Neuronal stem cell (in vitro differentiated cells): ENCODE measurements around the gene SKA3.
"Not testable (repeated sequence)": the region's sequence is repeated elsewhere in the genome, so short reads cannot be mapped to it uniquely, and the experiment has no call there.

Experiments used
- DNase-seq: peaks from one replicate; pipeline ENCODE4 v3.0.0-alpha.2; 2013; ENCODE audit warnings: low spot score
- H2AFZ ChIP-seq: one replicate; pipeline ENCODE4 v1.6.1; 2013; ENCODE audit warnings: mild to moderate bottlenecking, low read length, inconsistent platforms
- H2AK5ac ChIP-seq: 2 replicates; pipeline ENCODE4 v1.6.1; 2013; ENCODE audit warnings: low read depth, mild to moderate bottlenecking, inconsistent platforms, low read length, moderate library complexity, mixed read lengths
- H2BK120ac ChIP-seq: 2 replicates; pipeline ENCODE4 v1.6.1; 2013; ENCODE audit warnings: low read depth, mild to moderate bottlenecking, inconsistent platforms, low read length, moderate library complexity, mixed read lengths
- H2BK12ac ChIP-seq: one replicate; pipeline ENCODE4 v1.6.1; 2013; ENCODE audit warnings: low read length, inconsistent platforms
- H2BK15ac ChIP-seq: 2 replicates; pipeline ENCODE4 v1.6.1; 2013; ENCODE audit warnings: mild to moderate bottlenecking, low read length, inconsistent platforms, mixed read lengths
- H2BK5ac ChIP-seq: one replicate; pipeline ENCODE4 v1.6.1; 2013; ENCODE audit warnings: inconsistent platforms, mild to moderate bottlenecking, low read length, moderate library complexity
- H3K14ac ChIP-seq: one replicate; pipeline ENCODE4 v1.6.1; 2013; ENCODE audit warnings: low read length, inconsistent platforms
- H3K18ac ChIP-seq: 2 replicates; pipeline ENCODE4 v1.6.1; 2013; ENCODE audit warnings: low read length, inconsistent platforms
- H3K23ac ChIP-seq: 2 replicates; pipeline ENCODE4 v1.6.1; 2013; ENCODE audit warnings: low read depth, mild to moderate bottlenecking, mixed read lengths, low read length, inconsistent platforms; ENCODE audit not compliant: poor library complexity
- H3K27ac ChIP-seq: replicated peaks from 3 replicates; pipeline ENCODE4 v1.5.1; 2013; ENCODE audit warnings: low read length, inconsistent platforms
- H3K27me3 ChIP-seq, 3 experiments: 2 replicates each; pipeline ENCODE4 v1.6.1; 2013; ENCODE audit warnings: low read length in 3 of 3, mild to moderate bottlenecking in 2 of 3, inconsistent platforms in 1 of 3, low read depth in 1 of 3, mixed read lengths in 1 of 3, moderate library complexity in 1 of 3; ENCODE audit not compliant: control insufficient read depth in 3 of 3, insufficient read depth in 3 of 3
- H3K36me3 ChIP-seq, 2 donors: replicated peaks in 1 of 2; 2 replicates each; pipeline ENCODE4 v1.6.1; 2013; ENCODE audit warnings: low read length in 2 of 2; ENCODE audit not compliant: control insufficient read depth in 2 of 2, insufficient read depth in 2 of 2
- H3K4ac ChIP-seq: 2 replicates; pipeline ENCODE4 v1.6.1; 2013; ENCODE audit warnings: inconsistent platforms, mild to moderate bottlenecking, low read length, moderate library complexity
- H3K4me1 ChIP-seq, 2 donors: 1 replicate in 1 of 2; 2 replicates in 1 of 2; pipeline ENCODE4 v1.6.1; 2013; ENCODE audit warnings: low read length in 2 of 2, low read depth in 1 of 2; ENCODE audit not compliant: control insufficient read depth in 2 of 2, insufficient read depth in 1 of 2
- H3K4me2 ChIP-seq: one replicate; pipeline ENCODE4 v1.6.1; 2013; ENCODE audit warnings: mild to moderate bottlenecking, low read length, inconsistent platforms; ENCODE audit not compliant: insufficient read depth, poor library complexity, severe bottlenecking
- H3K4me3 ChIP-seq, 2 donors: 2 replicates each; pipeline ENCODE4 v1.5.1; 2013; ENCODE audit warnings: low read length in 2 of 2, mild to moderate bottlenecking in 2 of 2, inconsistent platforms in 1 of 2, moderate library complexity in 1 of 2
- H3K79me1 ChIP-seq: one replicate; pipeline ENCODE4 v1.6.1; 2013; ENCODE audit warnings: low read depth, mild to moderate bottlenecking, inconsistent platforms, low read length, moderate library complexity
- H3K9ac ChIP-seq: one replicate; pipeline ENCODE4 v1.6.1; 2013; ENCODE audit warnings: mild to moderate bottlenecking, low read depth, low read length, inconsistent platforms; ENCODE audit not compliant: poor library complexity
- H3K9me3 ChIP-seq, 2 donors: replicated peaks in 1 of 2; 2 replicates each; pipeline versions ENCODE3 to v1.6.1; 2013; ENCODE audit warnings: low read length in 2 of 2, mild to moderate bottlenecking in 2 of 2, inconsistent platforms in 1 of 2, low read depth in 1 of 2, mixed read lengths in 1 of 2, moderate library complexity in 1 of 2; ENCODE audit not compliant: control insufficient read depth in 2 of 2, insufficient read depth in 1 of 2
- H4K8ac ChIP-seq: one replicate; pipeline ENCODE4 v1.6.1; 2013; ENCODE audit warnings: low read depth, mild to moderate bottlenecking, inconsistent platforms, low read length, moderate library complexity
- H4K91ac ChIP-seq: one replicate; pipeline ENCODE4 v1.6.1; 2013; ENCODE audit warnings: low read length, low read depth, mild to moderate bottlenecking, inconsistent platforms; ENCODE audit not compliant: poor library complexity
- WGBS, 2 donors: extraction: QIAGEN DNeasy Blood & Tissue Kit; methylation state at CpG; one replicate each; pipeline ENCODE4 v1.1.7; 2013; ENCODE audit warnings: missing lambda C conversion rate in 2 of 2, mixed read lengths in 1 of 2; ENCODE audit not compliant: insufficient read length in 2 of 2, insufficient replicate concordance in 1 of 2; ENCODE audit errors: extremely low coverage in 2 of 2; 5-methylcytosine and 5-hydroxymethylcytosine counted together

Gene SKA3

DNA sequence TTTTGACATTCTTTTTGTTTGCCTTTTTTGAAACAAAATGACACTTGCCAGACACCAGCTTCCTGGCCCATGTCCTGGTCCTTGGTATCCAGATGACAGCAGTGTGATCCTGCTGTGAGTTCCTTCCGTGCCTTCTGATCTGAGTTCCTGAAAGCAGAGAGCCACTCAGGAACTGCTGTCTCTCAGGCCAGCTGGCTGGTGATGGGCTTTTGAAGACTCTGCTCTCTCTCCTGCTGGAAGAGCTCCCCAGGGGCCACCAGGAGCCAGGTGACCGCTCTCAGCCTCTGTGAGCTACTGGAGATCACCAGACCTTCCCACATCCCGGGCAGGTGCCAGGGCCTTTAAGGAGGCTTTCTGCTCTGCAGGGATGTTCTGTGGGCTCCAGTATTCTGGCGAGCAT is 22.0 kb upstream of the SKA3 start:
- H4K91ac ChIP-seq, H3K18ac ChIP-seq, H2BK120ac ChIP-seq, H2BK15ac ChIP-seq, H3K4me2 ChIP-seq, H3K9ac ChIP-seq, H3K9me3 ChIP-seq, H3K23ac ChIP-seq, H2BK5ac ChIP-seq, H3K27ac ChIP-seq, H3K36me3 ChIP-seq, H4K8ac ChIP-seq, H3K27me3 ChIP-seq, H3K79me1 ChIP-seq, H2BK12ac ChIP-seq, H3K4ac ChIP-seq, H3K14ac ChIP-seq, DNase-seq, H2AFZ ChIP-seq, H3K4me1 ChIP-seq, H2AK5ac ChIP-seq, H3K4me3 ChIP-seq: not testable (repeated sequence)
- WGBS, 2 donors = no CpG with 5 or more reads among the region's 4 CpGs

- H2BK15ac ChIP-seq, H2BK120ac ChIP-seq, H3K27me3 ChIP-seq, H3K4ac ChIP-seq, H4K8ac ChIP-seq, H3K36me3 ChIP-seq, H2BK5ac ChIP-seq, H3K9ac ChIP-seq, H4K91ac ChIP-seq, H2AK5ac ChIP-seq, H3K79me1 ChIP-seq, H3K23ac ChIP-seq, H3K18ac ChIP-seq, H2BK12ac ChIP-seq, H3K4me1 ChIP-seq, H3K9me3 ChIP-seq, H3K4me3 ChIP-seq, H2AFZ ChIP-seq, H3K4me2 ChIP-seq, H3K14ac ChIP-seq, DNase-seq, H3K27ac ChIP-seq: not testable (repeated sequence)
- no CpG with 5 or more reads among the region's 9 CpGs for WGBS, 2 donors
These were observed 21.4 kb upstream of the SKA3 start for GRCh38 chr13:21197606-21198225.

DNA sequence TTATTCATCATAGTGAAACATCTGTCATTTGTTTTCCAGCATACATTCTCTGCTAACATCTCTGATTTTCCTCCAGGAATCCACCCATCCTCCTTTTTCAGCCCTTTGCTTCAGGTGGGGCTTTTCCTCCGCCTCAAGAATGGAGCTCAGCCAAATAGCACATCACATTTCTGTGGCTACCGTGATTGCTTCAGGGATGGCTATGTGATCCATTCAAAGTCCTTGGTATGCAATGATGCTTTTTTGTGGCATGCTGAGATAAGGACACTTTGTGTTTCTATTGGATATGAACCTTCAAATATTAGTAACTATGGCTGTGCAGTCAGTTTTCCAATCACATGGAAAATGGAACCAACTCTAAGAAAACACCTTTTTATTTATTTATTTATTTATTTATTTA is 18.4 kb upstream of the SKA3 start:
- H2BK12ac ChIP-seq, H3K4ac ChIP-seq, H3K4me2 ChIP-seq, H3K4me3 ChIP-seq, H3K9ac ChIP-seq, H3K36me3 ChIP-seq, H2BK120ac ChIP-seq, H3K4me1 ChIP-seq, H2AK5ac ChIP-seq, H2BK5ac ChIP-seq, H3K79me1 ChIP-seq, H3K27me3 ChIP-seq, H3K23ac ChIP-seq, H3K9me3 ChIP-seq, H3K18ac ChIP-seq, H2AFZ ChIP-seq, H3K27ac ChIP-seq, H2BK15ac ChIP-seq, DNase-seq, H4K91ac ChIP-seq, H3K14ac ChIP-seq, H4K8ac ChIP-seq: not testable (repeated sequence)
- no CpG with 5 or more reads among the region's 2 CpGs for WGBS, 2 donors

- not testable (repeated sequence) for H2AK5ac ChIP-seq, H3K9me3 ChIP-seq, H3K79me1 ChIP-seq, H3K9ac ChIP-seq, H3K36me3 ChIP-seq, H3K4me3 ChIP-seq, H3K27ac ChIP-seq, H3K4ac ChIP-seq, H3K23ac ChIP-seq, H2AFZ ChIP-seq, H2BK120ac ChIP-seq, H2BK15ac ChIP-seq, H3K4me2 ChIP-seq, H3K4me1 ChIP-seq, H4K8ac ChIP-seq, H2BK5ac ChIP-seq, H3K27me3 ChIP-seq, H3K18ac ChIP-seq, H4K91ac ChIP-seq, DNase-seq, H3K14ac ChIP-seq, H2BK12ac ChIP-seq
- no CpG with 5 or more reads among the region's 35 CpGs for WGBS, 2 donors
These were observed 10.1 kb upstream of the SKA3 start for GRCh38 chr13:21186410-21186809.
